ENCODE measurements around the gene GTF3C4.

DNA sequence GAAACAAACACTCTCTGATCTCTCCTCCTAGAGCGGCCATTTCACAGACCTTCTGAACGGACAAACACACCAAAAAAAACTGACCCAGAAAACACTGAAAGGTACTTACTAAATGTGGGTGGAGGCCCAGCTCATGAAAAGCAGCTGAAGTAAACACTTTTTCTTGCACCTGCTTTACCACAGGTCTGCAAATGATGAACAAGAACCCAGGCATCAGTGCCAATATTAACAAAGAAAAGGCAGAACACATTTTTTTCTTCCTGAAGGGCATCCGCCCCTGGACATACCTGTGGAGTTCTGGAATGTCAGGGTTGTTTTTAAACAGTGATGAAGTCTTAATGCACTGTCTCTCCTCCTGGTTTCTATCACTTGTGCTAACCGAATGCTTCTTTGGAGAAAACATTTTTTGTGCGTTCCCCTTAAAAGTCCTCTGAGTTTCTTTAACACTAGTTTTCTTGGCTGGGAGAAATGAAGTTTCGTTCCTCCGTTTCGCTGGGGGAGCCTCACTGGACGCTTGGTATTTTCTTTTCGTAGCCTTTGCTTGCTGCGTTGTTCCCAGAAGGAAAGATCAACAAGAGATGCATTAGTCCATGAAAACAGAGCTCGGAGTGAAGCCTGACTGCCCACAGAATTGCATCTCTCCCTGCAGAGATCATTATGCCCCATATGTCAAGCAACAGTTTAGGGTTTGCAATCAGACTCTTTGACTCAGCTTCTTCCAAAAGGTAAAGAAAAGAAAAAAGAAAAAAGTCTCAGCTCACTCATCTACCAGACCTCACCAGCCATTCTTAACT lies 7.9 kb upstream of the GTF3C4 start:
- TF ChIP-seq ZNF274 (IDR thresholded peaks at IDR 0.05; ENCODE audit: low read depth, low read length) (no peak), YY1 (IDR thresholded peaks at IDR 0.05; ENCODE audit: insufficient read depth, insufficient read length) (no peak), SUZ12 (IDR thresholded peaks at IDR 0.05; ENCODE audit: extremely low read depth, insufficient read depth, insufficient read length) (no peak)
